HCT116 (cell line): Measurements from ENCODE around the gene LY6G6F. TPM values are rescaled to one million over a fixed set of nuclear protein-coding genes. Genes with fewer than 3 reads are reported as not detected.

ENCODE experiments used
- ATAC-seq: fragments of 200-7000 bp; cut with Tn5 transposase; 2 replicates; pipeline ENCODE4 v1.9.1; 2020; ENCODE audit warnings: mild to moderate bottlenecking, moderate library complexity
- BruUV-seq: library from RNA; stranded (reverse); fragments of 400-500 nt; replicated peaks from 2 replicates; lab custom pipeline; 2021; lab: Mats Ljungman, UMichigan
- CTCF ChIA-PET: fragments of 300-600 bp; sonication (Branson Sonifier 250); formaldehyde crosslinking; loops from one replicate; lab custom pipeline; 2021; ENCODE audit warnings: antibody characterized with exemption; lab: Charles Lee
- POLR2A ChIA-PET: fragments of 300-600, 350-600 bp; sonication (Branson Sonifier 250); formaldehyde crosslinking; loops from one replicate; lab custom pipeline; 2021; ENCODE audit warnings: antibody characterized with exemption; lab: Charles Lee
- RAD21 ChIA-PET, 2 experiments: fragments of 300-600 bp; sonication (Branson Sonifier 250); formaldehyde crosslinking; loops; one replicate each; lab custom pipeline; 2023; ENCODE audit warnings: low total read pairs in 2 of 2; ENCODE audit not compliant: uncharacterized antibody in 2 of 2, unreplicated experiment in 2 of 2, low non-redundant PET in 1 of 2; lab: Charles Lee
- DNase-seq: peaks from one replicate; pipeline ENCODE4 v3.0.0-alpha.2; 2010; ENCODE audit warnings: low read depth, low spot score
- H2AFZ ChIP-seq: fragments of 200-600 bp; shearing (Covaris generic), sonication (generic); 2 replicates; pipeline ENCODE4 v1.6.1; 2017; ENCODE audit warnings: low read depth, mixed run types, mixed read lengths, antibody characterized with exemption, low read length; ENCODE audit not compliant: poor library complexity, severe bottlenecking
- H3K27ac ChIP-seq: 2 replicates; pipeline ENCODE4 v1.5.1; 2012; ENCODE audit warnings: low read depth, low read length
- H3K27me3 ChIP-seq: fragments of 200-600 bp; sonication (generic); 2 replicates; pipeline ENCODE4 v1.6.1; 2016; ENCODE audit warnings: mixed run types, low read length, mixed read lengths; ENCODE audit not compliant: insufficient read depth
- H3K36me3 ChIP-seq, 2 experiments: fragments of 200-500 bp in 1 of 2; fragments of 200-600 bp in 1 of 2; sonication (Bioruptor generic) in 1 of 2; sonication (generic) in 1 of 2; 2 replicates each; pipeline versions ENCODE4 v1.5.1 to v1.6.1; 2014 to 2016; ENCODE audit warnings: low read length in 2 of 2, inconsistent platforms in 1 of 2, mixed read lengths in 1 of 2, mixed run types in 1 of 2; ENCODE audit not compliant: insufficient read depth in 2 of 2, control insufficient read depth in 1 of 2
- H3K4me1 ChIP-seq, 2 experiments: fragments of 200-600 bp in 1 of 2; sonication (generic) in 1 of 2; 2 replicates each; pipeline versions ENCODE4 v1.5.1 to v1.6.1; 2012 to 2017; ENCODE audit warnings: low read length in 2 of 2, inconsistent platforms in 1 of 2, mild to moderate bottlenecking in 1 of 2, mixed read lengths in 1 of 2, mixed run types in 1 of 2, moderate library complexity in 1 of 2; ENCODE audit not compliant: insufficient read depth in 2 of 2, control insufficient read depth in 1 of 2
- H3K4me2 ChIP-seq: fragments of 200-600 bp; sonication (generic); 2 replicates; pipeline ENCODE4 v1.6.1; 2017; ENCODE audit warnings: mixed run types, low read length, mixed read lengths
- H3K4me3 ChIP-seq, 2 experiments: fragments of 200-600 bp in 1 of 2; sonication (generic) in 1 of 2; replicated peaks in 1 of 2; 2 replicates each; pipeline ENCODE4 v1.5.1; 2011 to 2016; ENCODE audit warnings: low read length in 2 of 2, control low read depth in 1 of 2, low read depth in 1 of 2, mild to moderate bottlenecking in 1 of 2, mixed read lengths in 1 of 2, mixed run types in 1 of 2
- H3K79me2 ChIP-seq: fragments of 200-600 bp; sonication (generic); 2 replicates; pipeline ENCODE4 v1.6.1; 2017; ENCODE audit warnings: mild to moderate bottlenecking, mixed run types, low read length, moderate library complexity, mixed read lengths; ENCODE audit not compliant: insufficient read depth
- H3K9ac ChIP-seq: fragments of 200-600 bp; sonication (generic); 2 replicates; pipeline ENCODE4 v1.6.1; 2016; ENCODE audit warnings: low read length, mixed read lengths
- H3K9me2 ChIP-seq: fragments of 200-600 bp; sonication (generic), shearing (Covaris generic); 2 replicates; pipeline ENCODE4 v1.6.1; 2017; ENCODE audit warnings: mixed run types, mild to moderate bottlenecking, moderate library complexity; ENCODE audit not compliant: insufficient read depth
- H3K9me3 ChIP-seq, 2 experiments: fragments of 200-500 bp in 1 of 2; fragments of 200-600 bp in 1 of 2; sonication (Bioruptor generic) in 1 of 2; sonication (generic) in 1 of 2; 2 replicates each; pipeline ENCODE4 v1.6.1; 2014 to 2017; ENCODE audit warnings: low read length in 2 of 2, mixed read lengths in 2 of 2, inconsistent platforms in 1 of 2, low read depth in 1 of 2, mild to moderate bottlenecking in 1 of 2, mixed run types in 1 of 2, moderate library complexity in 1 of 2; ENCODE audit not compliant: control insufficient read depth in 1 of 2, insufficient read depth in 1 of 2
- H4K20me1 ChIP-seq: fragments of 200-600 bp; sonication (generic), shearing (Covaris generic); 2 replicates; pipeline ENCODE4 v1.6.1; 2017; ENCODE audit warnings: mixed run types, mild to moderate bottlenecking, moderate library complexity; ENCODE audit not compliant: insufficient read depth
- ATF3 ChIP-seq: IDR thresholded peaks from 2 replicates; pipeline ENCODE4 v1.6.1; 2012
- CEBPB ChIP-seq: IDR thresholded peaks from 2 replicates; pipeline ENCODE4 v1.6.1; 2012; ENCODE audit warnings: low read depth
- ELF1 ChIP-seq: IDR thresholded peaks from 2 replicates; pipeline ENCODE4 v1.6.1; 2012; ENCODE audit warnings: low read depth, borderline replicate concordance
- JUND ChIP-seq: IDR thresholded peaks from 2 replicates; pipeline ENCODE4 v1.6.1; 2012
- MAX ChIP-seq: IDR thresholded peaks from 2 replicates; pipeline ENCODE4 v1.6.1; 2012
- POLR2A ChIP-seq: IDR thresholded peaks from 2 replicates; pipeline ENCODE4 v1.7.0; 2011; ENCODE audit warnings: borderline replicate concordance; ENCODE audit not compliant: insufficient read depth, insufficient read length; ENCODE audit errors: extremely low read depth
- POLR2AphosphoS5 ChIP-seq: IDR thresholded peaks from 2 replicates; pipeline ENCODE4 v1.6.1; 2011; ENCODE audit warnings: mild to moderate bottlenecking, low read depth, low read length, moderate library complexity
- RAD21 ChIP-seq: IDR thresholded peaks from 2 replicates; pipeline ENCODE4 v1.6.1; 2012; ENCODE audit warnings: low read depth, mild to moderate bottlenecking
- SIN3A ChIP-seq: IDR thresholded peaks from 2 replicates; pipeline ENCODE4 v1.6.1; 2012; ENCODE audit warnings: low read depth
- SP1 ChIP-seq: IDR thresholded peaks from 2 replicates; pipeline ENCODE4 v1.6.1; 2012; ENCODE audit warnings: low read depth
- SRF ChIP-seq: IDR thresholded peaks from 2 replicates; pipeline ENCODE4 v1.6.1; 2012; ENCODE audit warnings: low read depth
- TCF7L2 ChIP-seq: IDR thresholded peaks from 2 replicates; pipeline ENCODE4 v1.7.0; 2011; ENCODE audit warnings: borderline replicate concordance, inconsistent platforms; ENCODE audit not compliant: insufficient read depth, insufficient read length; ENCODE audit errors: extremely low read depth
- YY1 ChIP-seq: IDR thresholded peaks from 2 replicates; pipeline ENCODE4 v1.6.1; 2011; ENCODE audit warnings: low read length, low read depth, moderate library complexity, mild to moderate bottlenecking; ENCODE audit not compliant: insufficient replicate concordance; ENCODE audit errors: extremely low read depth
- intact Hi-C: fragments of 100-400 bp; cut with micrococcal nuclease; formaldehyde crosslinking; loops from 2 replicates; pipeline ENCODE4 v1.10.0; 2022
- total RNA-seq: library from RNA; stranded (reverse); gene quantifications from one replicate; pipeline ENCODE4 v1.2.1, GENCODE V29; 2021; ENCODE audit not compliant: unreplicated experiment
- TF ChIP-seq, protein P1 (sequence below), 3 experiments: fragments of 200-600 bp in 1 of 3; sonication (generic) in 1 of 3; IDR thresholded peaks in 2 of 3; conservative IDR thresholded peaks in 1 of 3; 2 replicates each; pipeline ENCODE4 v1.5.1; 2012 to 2017; ENCODE audit warnings: low read depth in 2 of 3, low read length in 2 of 3, antibody characterized with exemption in 1 of 3, borderline replicate concordance in 1 of 3, control low read depth in 1 of 3, mild to moderate bottlenecking in 1 of 3, mixed read lengths in 1 of 3, mixed run types in 1 of 3, moderate library complexity in 1 of 3; ENCODE audit not compliant: insufficient read depth in 1 of 3

LY6G6F gene
- total RNA-seq, 1 experiment from 2014 or later = not detected

- ATAC-seq = peak; percentile 51
- CTCF ChIA-PET = interaction anchor here (0.9 kb wide), 1 partner anchor 24 kb away, joined by 4 read pairs; no protein-coding TSS in a partner anchor
Measured at GRCh38 chr6:31736021-31736767, 29.5 kb downstream of the LY6G6F start, which contains the start of gene CLIC1. Gene CLIC1, minus strand, starts transcription at chr6:31736530. Its CDS starts 230 bp downstream, at chr6:31736300.

DNA sequence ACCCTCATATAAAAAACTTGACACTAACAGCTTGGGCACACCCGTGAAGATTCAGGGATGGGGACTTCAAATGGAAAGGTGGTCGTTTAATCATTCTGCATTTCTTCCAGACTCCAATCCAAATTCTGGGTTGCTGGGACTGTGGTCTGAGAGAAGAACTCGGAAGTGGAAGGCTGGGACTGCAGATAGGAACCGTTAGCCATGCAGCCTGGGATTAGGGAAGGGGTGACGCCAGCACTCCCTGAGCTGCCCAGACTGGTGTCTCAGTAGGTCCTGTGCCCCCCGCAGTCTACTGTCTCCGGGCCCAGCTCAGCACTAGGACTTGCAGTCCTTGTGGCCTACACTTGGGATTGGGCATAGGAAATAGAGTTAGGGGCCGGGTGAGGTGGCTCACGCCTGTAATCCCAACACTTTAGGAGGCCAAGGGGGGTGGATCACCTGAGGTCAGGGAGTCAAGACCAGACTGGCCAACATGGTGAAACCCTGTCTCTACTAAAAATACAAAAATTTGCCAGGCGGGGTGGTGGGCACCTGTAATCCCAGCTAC is 30.2 kb downstream of the LY6G6F start:
- H3K4me1 ChIP-seq = peaks cover 41 to 67% of the 10 kb centered on the region in 2 experiments
- POLR2A ChIA-PET = interaction anchor here (0.6 to 4.3 kb wide), 8 partner anchors 16 to 99 kb away, joined by 3 to 21 read pairs (median 4); partner anchors contain the start of genes ABHD16A, CSNK2B, GPANK1 and HSPA1B
- TF ChIP-seq YY1 = no peak
- no peak for TF ChIP-seq JUND
- no peak for TF ChIP-seq RAD21
- no peak for TF ChIP-seq MAX
- TF ChIP-seq SRF = no peak
- TF ChIP-seq SP1 = no peak
- TF ChIP-seq ELF1 = no peak
- no peak for TF ChIP-seq SIN3A
- no peak for TF ChIP-seq CEBPB
- TF ChIP-seq, protein P1, sequence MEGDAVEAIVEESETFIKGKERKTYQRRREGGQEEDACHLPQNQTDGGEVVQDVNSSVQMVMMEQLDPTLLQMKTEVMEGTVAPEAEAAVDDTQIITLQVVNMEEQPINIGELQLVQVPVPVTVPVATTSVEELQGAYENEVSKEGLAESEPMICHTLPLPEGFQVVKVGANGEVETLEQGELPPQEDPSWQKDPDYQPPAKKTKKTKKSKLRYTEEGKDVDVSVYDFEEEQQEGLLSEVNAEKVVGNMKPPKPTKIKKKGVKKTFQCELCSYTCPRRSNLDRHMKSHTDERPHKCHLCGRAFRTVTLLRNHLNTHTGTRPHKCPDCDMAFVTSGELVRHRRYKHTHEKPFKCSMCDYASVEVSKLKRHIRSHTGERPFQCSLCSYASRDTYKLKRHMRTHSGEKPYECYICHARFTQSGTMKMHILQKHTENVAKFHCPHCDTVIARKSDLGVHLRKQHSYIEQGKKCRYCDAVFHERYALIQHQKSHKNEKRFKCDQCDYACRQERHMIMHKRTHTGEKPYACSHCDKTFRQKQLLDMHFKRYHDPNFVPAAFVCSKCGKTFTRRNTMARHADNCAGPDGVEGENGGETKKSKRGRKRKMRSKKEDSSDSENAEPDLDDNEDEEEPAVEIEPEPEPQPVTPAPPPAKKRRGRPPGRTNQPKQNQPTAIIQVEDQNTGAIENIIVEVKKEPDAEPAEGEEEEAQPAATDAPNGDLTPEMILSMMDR (IDR thresholded peaks at IDR 0.05 in 2 of 3, conservative IDR thresholded peaks at IDR 0.05 in 1 of 3; ENCODE audit: borderline replicate concordance in 1 of 3, insufficient read depth in 1 of 3, low read depth in 2 of 3, low read length in 2 of 3) = no peak
- TF ChIP-seq POLR2A = no peak
- TF ChIP-seq ATF3 = no peak
- ATAC-seq (no peak), DNase-seq (no peak)
- no peaks in the 10 kb centered on the region for H3K9me3 ChIP-seq
- peak overlapping the region; percentile 83 for H3K4me2 ChIP-seq
- peak overlapping the region; percentile 74 to 91 for H3K4me3 ChIP-seq
- intact Hi-C loops = loop anchor here (5.0 kb wide), 2 partner anchors 70 to 95 kb away; partner anchors contain the start of genes CSNK2B and LY6G5B
- H3K27ac ChIP-seq = peak overlapping the region; percentile 95
- CTCF ChIA-PET = interaction anchor here (0.9 kb wide), 1 partner anchor 24 kb away, joined by 4 read pairs; no protein-coding TSS in a partner anchor
- H2AFZ ChIP-seq = no peak overlapping the region
- H3K9ac ChIP-seq = peak overlapping the region; percentile 82
- peaks cover 23 to 28% of the 10 kb centered on the region in 2 experiments for H3K36me3 ChIP-seq
- H3K79me2 ChIP-seq = peaks cover 63% of the 10 kb centered on the region
- H3K9me2 ChIP-seq = no peaks in the 10 kb centered on the region
- no peaks in the 10 kb centered on the region for H3K27me3 ChIP-seq
- no TSS peak for BruUV-seq
- no peaks in the 10 kb centered on the region; the same call in 1 of the 2 replicates for H4K20me1 ChIP-seq
- RAD21 ChIA-PET = no interaction called here

More at GRCh38 chr6:31736021-31736767, 29.5 kb downstream of the LY6G6F start, which contains the start of gene CLIC1:
- no peaks in the 10 kb centered on the region for H3K27me3 ChIP-seq
- H3K9me2 ChIP-seq = no peaks in the 10 kb centered on the region
- H3K9me3 ChIP-seq = no peaks in the 10 kb centered on the region
- peak within 1 kb of the TSS; percentile 83 for H3K4me2 ChIP-seq
- peaks cover 41 to 60% of the 10 kb centered on the region in 2 experiments for H3K4me1 ChIP-seq
- H3K36me3 ChIP-seq = peaks cover 25 to 26% of the 10 kb centered on the region in 2 experiments
- peak within 1 kb of the TSS; percentile 95 for H3K27ac ChIP-seq
- peaks cover 59% of the 10 kb centered on the region for H3K79me2 ChIP-seq
- BruUV-seq = TSS peak; percentile 71
- DNase-seq = no peak
- ChIA-PET RAD21 (no interaction called here), POLR2A (interaction anchor here (0.8 to 2.1 kb wide), 5 partner anchors 17 to 104 kb away, joined by 4 to 10 read pairs (median 4); partner anchors contain the start of genes CSNK2B, GPANK1 and HSPA1B)
- H3K4me3 ChIP-seq = peak within 1 kb of the TSS; percentile 74 to 91
- no peaks in the 10 kb centered on the region; the same call in 1 of the 2 replicates for H4K20me1 ChIP-seq
- peak; percentile 55 for TF ChIP-seq YY1
- peak; percentile 80 for TF ChIP-seq TCF7L2
- TF ChIP-seq ELF1 = no peak
- TF ChIP-seq POLR2AphosphoS5 = peak; percentile 97
- peak; percentile 47 for TF ChIP-seq POLR2A
- H3K9ac ChIP-seq = peak within 1 kb of the TSS; percentile 82
- intact Hi-C loops = loop anchor here (5.0 kb wide), 2 partner anchors 69 to 96 kb away; partner anchors contain the start of genes CSNK2B and LY6G5B
- H2AFZ ChIP-seq = no peak within 1 kb of the TSS
